ENCODE results near the gene RPS15. TPM values are rescaled to one million over a fixed set of nuclear protein-coding genes. Genes with fewer than 3 reads are reported as not detected.
A peak's percentile ranks its signal among the peaks of the same experiment; 100 is the strongest.

RPS15 gene
- total and polyA plus RNA-seq, 9 of the 15 experiments (the other 6 are each of a cell fraction or from before 2014, with no cell fraction given): 605 to 2,791 (median 957) TPM

DNA sequence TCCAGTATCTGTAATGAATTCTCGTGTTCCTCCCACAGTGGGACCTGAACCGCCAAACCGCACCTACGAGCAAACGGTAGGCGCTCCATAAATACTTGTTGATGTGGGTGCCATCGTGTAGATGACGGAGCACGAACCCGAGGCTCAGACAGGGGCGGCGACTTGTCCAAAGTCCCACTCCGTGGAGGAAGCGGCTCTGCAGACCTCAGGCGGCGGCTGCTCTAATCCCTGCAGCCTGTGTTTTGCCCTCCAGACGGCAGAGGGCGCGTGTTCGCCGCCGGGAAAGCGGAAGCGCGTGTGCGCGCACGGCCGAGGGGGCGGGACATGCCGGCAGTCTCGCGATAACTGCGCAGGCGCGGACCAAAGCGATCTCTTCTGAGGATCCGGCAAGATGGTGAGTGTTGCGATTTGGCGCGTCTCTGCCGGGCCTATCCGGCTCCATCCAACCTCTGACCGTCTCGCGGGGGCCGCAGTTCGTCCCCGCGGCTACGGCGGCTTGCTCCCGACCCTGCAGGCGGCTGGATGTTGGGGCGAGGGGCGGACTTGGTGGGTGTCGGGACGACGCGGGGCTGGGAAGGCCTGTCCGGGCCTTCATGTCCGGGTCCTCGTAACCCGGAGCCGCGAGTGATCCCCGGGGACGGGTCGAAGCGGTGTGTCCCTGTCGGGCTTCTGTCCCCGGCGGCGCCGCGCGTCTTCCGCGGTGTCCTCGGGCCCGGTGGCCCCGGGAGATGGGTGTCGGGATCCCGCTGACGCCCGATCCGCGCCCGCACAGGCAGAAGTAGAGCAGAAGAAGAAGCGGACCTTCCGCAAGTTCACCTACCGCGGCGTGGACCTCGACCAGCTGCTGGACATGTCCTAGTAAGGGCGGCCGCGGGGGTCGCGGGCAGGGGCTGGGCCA is at the start of gene RPS15 (continued):
- TF ChIP-seq AFF1 (IDR thresholded peaks at IDR 0.05; ENCODE audit: low read depth in 1 of 2, partially characterized antibody in 2 of 2) (peak in 1 of 2 experiments; percentile 87), SP1 (CRISPR knock-in tag; IDR thresholded peaks at IDR 0.05) (peak; percentile 96), DDX20 (tag; IDR thresholded peaks at IDR 0.05; ENCODE audit: low read depth) (no peak), ZBTB12 (CRISPR knock-in tag; IDR thresholded peaks at IDR 0.05) (peak; percentile 57; the same call in 1 of the 2 replicates), SOX6 (IDR thresholded peaks at IDR 0.05) (peak; percentile 80), ZNF79 (CRISPR knock-in tag; IDR thresholded peaks at IDR 0.05; ENCODE audit: low read depth) (no peak), E2F3 (CRISPR knock-in tag; IDR thresholded peaks at IDR 0.05) (peak; percentile 93), THRAP3 (IDR thresholded peaks at IDR 0.05; ENCODE audit: borderline replicate concordance) (no peak), HMBOX1 (IDR thresholded peaks at IDR 0.05) (peak; percentile 20; the same call in 1 of the 2 replicates), MXI1 (IDR thresholded peaks at IDR 0.05; ENCODE audit: low read depth, low read length) (peak; percentile 86), PATZ1 (CRISPR knock-in tag; IDR thresholded peaks at IDR 0.05; ENCODE audit: borderline replicate concordance) (no peak), NCOA6 (IDR thresholded peaks at IDR 0.05) (no peak), CCNT2 (IDR thresholded peaks at IDR 0.05; ENCODE audit: borderline replicate concordance, extremely low read depth, insufficient read length, low read depth, low read length) (peak; percentile 92), ZZZ3 (IDR thresholded peaks at IDR 0.05) (peak; percentile 100)
- TF ChIP-seq, protein P1, sequence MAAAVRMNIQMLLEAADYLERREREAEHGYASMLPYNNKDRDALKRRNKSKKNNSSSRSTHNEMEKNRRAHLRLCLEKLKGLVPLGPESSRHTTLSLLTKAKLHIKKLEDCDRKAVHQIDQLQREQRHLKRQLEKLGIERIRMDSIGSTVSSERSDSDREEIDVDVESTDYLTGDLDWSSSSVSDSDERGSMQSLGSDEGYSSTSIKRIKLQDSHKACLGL (CRISPR knock-in tag; IDR thresholded peaks at IDR 0.05; ENCODE audit: borderline replicate concordance, poor library complexity, severe bottlenecking): no peak
- TF ChIP-seq, protein P2, sequence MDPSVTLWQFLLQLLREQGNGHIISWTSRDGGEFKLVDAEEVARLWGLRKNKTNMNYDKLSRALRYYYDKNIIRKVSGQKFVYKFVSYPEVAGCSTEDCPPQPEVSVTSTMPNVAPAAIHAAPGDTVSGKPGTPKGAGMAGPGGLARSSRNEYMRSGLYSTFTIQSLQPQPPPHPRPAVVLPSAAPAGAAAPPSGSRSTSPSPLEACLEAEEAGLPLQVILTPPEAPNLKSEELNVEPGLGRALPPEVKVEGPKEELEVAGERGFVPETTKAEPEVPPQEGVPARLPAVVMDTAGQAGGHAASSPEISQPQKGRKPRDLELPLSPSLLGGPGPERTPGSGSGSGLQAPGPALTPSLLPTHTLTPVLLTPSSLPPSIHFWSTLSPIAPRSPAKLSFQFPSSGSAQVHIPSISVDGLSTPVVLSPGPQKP (CRISPR knock-in tag; IDR thresholded peaks at IDR 0.05): no peak

All from K562 (cell line).